ENCODE results near the gene PPP1R12B. TPM values are rescaled to one million over a fixed set of nuclear protein-coding genes. Genes with fewer than 3 reads are reported as not detected.
"Not testable (repeated sequence)": the region's sequence is repeated elsewhere in the genome, so short reads cannot be mapped to it uniquely, and the experiment has no call there.

PPP1R12B gene
- polyA plus RNA-seq, 12 donors = 61.9 to 102 (median 85.5) TPM; not detected in 1

DNA sequence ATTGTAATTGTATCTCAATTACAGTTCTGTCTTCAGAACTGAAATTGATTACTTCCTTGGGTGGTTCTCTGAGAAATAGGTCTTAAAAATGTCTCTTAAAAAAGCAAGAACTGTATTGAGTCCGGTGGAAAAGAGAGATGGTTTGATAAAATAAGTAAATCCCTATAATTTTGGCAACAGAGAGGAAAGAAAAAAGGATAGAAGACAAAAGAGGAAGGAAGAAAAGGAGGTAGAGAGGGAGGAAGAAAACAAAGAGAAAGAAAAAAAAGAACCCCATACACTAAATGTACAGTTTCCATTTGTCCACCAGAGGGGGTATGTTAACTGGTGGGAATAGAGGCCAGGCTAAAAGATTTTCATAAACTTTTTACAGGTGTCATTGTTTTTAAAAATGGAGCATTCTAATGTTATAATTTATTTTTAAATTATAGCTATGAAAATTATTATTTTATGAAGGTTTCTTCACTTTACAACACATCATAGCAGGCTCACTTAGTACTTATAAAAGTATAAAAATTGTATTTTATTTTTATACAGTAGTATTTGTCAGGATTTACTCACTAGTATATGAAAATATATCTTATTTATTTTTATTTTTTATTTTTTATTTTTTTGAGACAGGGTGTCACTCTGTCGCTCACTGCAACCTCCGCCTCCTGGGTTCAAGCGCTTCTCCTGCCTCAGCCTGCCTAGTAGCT, 4.7 kb upstream of the PPP1R12B start:
- peak; percentile 31 for DNase-seq

DNA sequence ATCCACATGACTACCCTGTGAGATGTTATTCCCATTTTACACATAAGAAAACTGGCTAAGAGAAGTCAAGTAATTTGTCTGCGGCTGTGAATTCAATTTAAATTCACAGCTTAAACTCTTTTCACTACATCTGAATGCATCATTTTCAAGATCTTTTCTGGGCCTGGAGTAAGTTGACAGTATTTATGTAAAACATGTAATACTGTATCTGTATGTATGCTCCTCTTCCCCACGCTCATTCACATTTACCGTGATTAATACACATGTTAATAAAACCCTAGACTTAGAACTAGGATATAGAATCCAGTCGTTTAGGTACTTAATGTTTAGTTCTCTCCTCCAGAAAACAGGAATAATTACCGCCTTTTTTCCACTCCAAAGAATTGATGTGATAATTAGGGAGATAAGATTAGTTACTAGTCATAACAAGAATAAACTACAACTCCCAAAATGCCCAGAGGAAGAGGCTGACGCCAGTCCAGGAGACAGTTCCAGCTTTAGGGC, 442 bp upstream of the PPP1R12B start:
- DNase-seq = peak; percentile 12

DNA sequence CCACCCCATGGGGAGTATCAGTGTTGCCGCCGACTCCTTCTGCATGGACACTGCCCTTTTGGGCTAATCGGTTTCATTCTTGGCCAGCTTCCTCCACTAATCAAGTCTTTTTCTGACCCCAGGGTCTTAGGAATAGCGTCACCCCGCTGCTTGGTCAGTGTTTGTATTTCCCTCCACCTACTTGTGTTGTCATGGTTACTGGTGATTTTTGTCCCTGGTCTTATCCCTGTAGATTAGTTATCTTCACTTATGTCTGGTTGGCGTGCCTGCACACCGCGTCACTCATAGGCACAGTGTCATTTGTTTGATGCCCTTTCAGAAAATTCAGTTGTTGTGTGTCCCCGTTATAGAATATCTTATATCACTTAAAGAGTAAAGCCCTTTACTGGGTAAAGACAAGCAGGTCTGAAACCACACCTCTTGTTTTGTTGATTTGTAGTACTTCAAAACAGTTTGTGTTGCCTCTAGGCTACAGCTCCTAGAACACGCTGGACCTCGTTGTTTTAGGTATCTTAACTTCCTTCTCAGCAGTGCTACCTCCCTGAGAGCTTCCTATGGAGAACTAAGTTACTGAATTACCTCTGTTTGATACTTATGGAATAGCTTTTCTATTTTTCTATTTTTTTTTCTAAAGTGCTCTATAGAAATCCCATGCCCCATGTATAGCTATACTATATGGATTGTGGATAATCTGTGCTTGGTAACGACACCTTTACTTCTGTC, 868 bp downstream of the PPP1R12B start:
- DNase-seq = peak; percentile 48

GRCh38 chr1:202351725-202352124, 3.2 kb downstream of the PPP1R12B start:
- no peak for DNase-seq

- not testable (repeated sequence) for DNase-seq
These were observed 4.2 kb downstream of the PPP1R12B start for GRCh38 chr1:202352583-202353197.

GRCh38 chr1:202355944-202356553, 7.5 kb downstream of the PPP1R12B start:
- no peak for DNase-seq

DNA sequence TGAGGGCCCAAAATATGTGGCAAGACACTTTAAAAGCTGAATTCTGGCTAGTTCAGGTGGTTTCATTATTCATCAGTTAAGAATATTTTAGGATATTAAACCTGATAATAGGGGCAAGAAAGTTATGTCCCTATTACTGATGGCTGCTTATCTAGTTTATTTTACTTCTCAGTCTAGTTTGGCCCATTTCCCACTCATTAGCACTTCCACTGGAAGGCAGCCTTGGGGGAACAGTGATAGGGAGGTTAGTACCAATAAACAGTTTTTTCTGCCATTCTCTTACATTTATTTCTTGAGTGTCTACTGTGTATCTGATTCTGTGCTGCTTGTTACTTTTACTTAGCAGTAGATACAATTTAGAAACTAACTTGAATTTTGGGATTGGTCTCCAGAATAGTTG, 9.0 kb downstream of the PPP1R12B start:
- DNase-seq = no peak

GRCh38 chr1:202361224-202361623, 12.7 kb downstream of the PPP1R12B start:
- DNase-seq = no peak

- no peak for DNase-seq
These were observed 13.2 kb downstream of the PPP1R12B start for GRCh38 chr1:202361701-202362100.

DNA sequence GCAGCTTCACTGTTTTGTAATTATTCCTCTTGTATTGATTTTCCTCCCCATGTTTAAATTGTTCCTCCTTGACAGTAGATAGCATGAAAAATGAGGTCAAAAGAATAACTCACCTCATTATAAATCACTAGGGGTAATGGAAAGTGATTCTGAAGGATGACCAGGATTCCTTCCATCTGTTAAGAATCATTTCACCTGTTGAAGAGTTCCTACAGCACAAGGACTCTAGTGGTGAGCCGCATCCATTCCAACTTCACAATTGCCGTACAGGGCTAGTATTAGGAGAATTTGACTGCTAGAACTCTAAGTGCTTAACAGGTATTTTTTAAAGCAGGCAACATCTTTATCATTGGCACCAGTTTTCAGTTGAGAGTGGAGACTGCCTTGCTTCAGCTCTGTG, 13.7 kb downstream of the PPP1R12B start:
- no peak for DNase-seq

DNA sequence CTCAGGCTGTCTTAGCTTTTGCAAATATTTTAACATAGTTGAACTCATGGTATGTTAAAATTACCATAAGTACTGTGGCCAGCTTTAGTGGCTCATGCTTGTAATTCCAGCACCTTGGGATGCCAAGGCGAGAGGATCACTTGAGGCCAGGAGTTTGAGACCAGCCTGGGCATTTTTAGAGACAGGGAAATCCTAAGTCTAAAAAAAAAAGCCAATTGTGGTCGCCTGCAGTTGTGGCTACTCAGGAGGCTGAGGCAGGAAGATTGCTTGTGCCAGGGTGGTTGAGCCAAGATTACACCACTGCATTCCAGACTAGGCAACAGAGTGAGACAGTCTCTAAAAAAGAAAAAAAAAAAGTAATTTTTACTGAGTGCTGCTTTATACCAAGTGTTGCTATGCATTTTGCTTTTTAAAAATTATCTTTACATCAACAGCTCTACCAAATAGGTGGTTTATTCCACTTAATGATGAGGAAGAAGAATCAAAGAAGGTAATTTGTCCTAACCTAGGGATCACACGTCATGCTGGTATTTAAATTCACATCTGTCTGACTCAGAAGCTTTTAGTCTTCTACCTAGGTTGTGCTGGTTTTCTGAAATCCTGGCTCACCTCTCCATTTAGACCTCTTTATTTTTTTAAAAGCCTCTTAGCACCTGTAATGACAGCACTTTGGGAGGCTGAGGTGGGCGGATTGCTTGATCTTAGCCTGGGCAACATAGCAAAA, 16.8 kb downstream of the PPP1R12B start:
- DNase-seq = no peak

DNA sequence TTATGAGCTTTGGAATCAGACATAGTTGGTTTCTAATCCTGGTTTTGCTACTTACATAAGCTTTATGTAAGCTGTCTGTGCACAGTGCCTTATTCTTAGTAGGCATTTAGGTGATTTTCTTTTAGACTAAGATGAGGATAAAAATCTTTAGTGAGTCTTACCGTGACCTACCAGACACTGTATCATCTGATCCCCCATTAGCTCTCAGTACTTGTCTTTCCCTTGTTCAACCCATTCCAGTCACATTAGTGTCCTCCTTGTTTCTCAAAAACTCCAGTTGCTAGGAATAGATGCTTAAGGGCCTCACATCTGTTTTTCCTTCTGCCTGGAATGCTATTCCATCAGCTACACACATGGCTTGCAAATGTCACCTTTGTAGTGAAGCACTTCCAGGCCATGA, 18.8 kb downstream of the PPP1R12B start:
- DNase-seq = no peak

- DNase-seq = not testable (repeated sequence)
These were observed 22.4 kb downstream of the PPP1R12B start for GRCh38 chr1:202370906-202371305.

DNA sequence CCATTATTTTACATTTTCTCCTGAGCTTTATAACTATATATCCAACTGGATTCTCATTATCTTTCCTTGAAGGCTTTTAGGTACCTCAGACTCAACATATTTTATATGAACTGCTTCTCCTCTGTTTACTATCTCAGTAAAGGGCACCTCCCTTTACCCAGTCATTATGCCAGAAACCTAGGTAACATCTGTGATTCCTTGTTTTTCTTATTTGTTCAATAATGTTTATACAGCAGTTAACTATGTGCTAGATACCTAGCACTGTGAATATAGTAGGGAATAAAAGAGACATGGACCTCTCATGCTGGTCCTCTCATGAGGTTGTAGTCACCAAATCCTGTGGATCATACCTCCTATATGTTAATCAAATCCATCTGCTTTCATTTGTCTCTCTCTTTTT, 25.6 kb downstream of the PPP1R12B start:
- DNase-seq = no peak

DNA sequence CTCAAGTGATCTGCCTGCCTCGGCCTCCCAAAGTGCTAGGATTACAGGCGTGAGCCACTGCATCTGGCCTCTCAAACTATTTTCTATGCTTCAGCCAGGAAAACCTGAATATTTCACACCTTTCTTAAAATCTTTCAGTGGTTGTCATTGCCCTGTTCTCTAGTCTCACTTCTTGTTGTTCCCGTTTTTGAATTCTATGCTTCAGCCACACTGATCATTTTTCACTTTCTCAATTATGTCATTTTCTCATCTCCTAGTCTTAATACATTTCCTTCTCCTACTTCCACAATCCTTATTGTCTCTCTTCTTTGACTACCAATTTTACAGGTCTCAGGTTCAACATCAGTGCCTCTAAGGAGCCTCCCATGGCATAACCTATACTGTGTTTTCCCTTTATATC, 26.7 kb downstream of the PPP1R12B start:
- not testable (repeated sequence) for DNase-seq

DNA sequence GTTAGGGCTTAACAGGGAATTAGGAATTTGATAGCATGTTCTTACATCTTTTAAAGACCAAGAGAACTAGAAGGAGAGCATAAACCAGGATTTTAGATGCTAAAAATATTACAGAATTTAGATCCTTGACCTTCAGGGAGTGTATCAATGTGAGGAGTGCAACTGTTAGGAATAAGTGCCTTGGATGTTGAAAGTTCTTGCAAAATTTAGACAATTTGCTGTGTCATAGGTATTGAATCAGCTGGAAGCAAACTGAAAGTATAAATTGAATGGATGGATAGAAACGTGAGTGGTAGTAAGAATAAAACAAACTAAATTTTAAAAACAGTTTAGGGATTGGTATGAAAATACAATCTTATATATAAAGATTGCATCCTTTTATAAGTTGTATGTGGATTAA, 27.7 kb downstream of the PPP1R12B start:
- DNase-seq = no peak

GRCh38 chr1:202379884-202380529, 31.5 kb downstream of the PPP1R12B start:
- not testable (repeated sequence) for DNase-seq

GRCh38 chr1:202380535-202380934, 32.0 kb downstream of the PPP1R12B start:
- DNase-seq = not testable (repeated sequence)

DNA sequence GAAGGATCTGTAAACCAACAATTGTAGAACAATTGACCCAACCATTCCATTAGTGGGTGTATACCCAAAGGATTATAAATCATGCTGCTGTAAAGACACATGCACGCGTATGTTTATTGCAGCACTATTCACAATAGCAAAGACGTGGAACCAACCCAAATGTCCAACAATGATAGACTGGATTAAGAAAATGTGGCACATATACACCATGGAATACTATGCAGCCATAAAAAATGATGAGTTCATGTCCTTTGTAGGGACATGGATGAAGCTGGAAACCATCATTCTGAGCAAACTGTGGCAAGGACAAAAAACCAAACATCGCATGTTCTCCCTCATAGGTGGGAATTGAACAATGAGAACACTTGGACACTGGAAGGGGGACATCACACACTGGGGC, 33.4 kb downstream of the PPP1R12B start:
- DNase-seq = not testable (repeated sequence)

DNA sequence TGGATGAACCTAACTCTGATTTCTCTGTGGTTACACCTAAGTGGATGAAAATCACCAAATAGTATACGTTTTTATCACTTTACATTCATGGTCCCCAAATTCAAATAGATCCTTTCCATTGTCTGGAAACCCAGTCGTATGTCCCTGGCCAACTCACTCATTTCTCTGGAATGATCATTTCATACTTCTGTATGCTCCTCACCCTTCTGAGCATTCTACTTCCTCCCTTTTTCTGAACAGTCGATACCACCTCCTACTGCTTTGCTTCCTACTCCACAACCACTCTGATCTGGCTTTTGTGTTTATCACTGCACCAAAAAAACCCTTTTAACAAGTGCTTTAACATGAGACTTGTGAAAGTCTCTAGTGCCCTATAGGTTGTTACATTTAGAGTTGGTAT, 47.3 kb downstream of the PPP1R12B start:
- not testable (repeated sequence) for DNase-seq

DNA sequence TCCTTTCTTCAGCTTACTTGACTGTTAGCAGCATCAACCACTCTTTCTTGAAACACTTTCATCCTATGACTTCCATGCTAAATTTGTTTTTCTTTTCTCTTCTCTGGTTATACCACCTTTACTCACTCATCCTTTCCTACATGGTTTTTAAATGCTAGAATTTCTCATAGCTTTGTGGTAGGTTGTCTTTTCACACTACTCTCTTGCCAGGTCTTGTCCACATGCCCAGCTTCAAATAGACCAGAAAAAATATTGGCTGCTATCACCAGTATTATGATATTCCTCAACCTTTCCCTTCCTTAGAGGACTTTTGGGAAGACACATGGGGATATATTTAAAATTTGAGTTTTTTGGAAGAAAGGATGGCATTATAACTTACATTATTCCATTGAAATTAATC, 48.8 kb downstream of the PPP1R12B start:
- DNase-seq = no peak

All from muscle of arm (tissue), 12 donors.